Gastroesophageal sphincter (tissue), 3 donors: Measurements from ENCODE around the gene BGLAP.

Source experiments
- POLR2A ChIP-seq, 2 donors: fragments of 450-650 bp; IDR thresholded peaks; one replicate each; pipeline ENCODE4 v1.6.1; 2017; ENCODE audit warnings: antibody characterized with exemption in 2 of 2, mild to moderate bottlenecking in 2 of 2, moderate library complexity in 1 of 2
- TF ChIP-seq, protein P1 (sequence below), 4 experiments: fragments of 200-600 bp in 2 of 4; fragments of 450-650 bp in 2 of 4; sonication (generic) in 1 of 4; IDR thresholded peaks; one replicate each; pipeline ENCODE4 v1.5.1; 2017 to 2019; ENCODE audit warnings: antibody characterized with exemption in 4 of 4, mild to moderate bottlenecking in 2 of 4, moderate library complexity in 2 of 4

DNA sequence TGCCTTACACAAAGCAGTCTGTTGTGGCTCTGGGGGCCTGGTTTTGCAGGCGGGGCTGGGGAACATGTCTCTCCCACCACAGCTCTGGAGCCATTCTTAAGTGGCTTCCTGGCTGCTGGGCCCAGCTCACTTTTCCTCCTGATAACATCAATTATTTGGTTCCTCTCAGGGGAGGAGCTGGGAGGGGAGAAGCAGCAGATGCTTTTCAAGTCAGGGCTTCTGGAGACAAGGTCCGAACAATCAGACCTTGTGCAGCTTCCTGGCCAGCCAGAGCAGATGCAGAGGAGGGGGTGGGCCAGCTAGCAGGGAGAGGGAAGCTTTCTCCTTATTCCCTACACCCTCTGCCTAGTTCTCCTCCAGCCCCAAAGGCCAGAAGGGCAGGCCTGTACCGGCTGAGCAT is 9.5 kb downstream of the BGLAP start:
- TF ChIP-seq, protein P1, sequence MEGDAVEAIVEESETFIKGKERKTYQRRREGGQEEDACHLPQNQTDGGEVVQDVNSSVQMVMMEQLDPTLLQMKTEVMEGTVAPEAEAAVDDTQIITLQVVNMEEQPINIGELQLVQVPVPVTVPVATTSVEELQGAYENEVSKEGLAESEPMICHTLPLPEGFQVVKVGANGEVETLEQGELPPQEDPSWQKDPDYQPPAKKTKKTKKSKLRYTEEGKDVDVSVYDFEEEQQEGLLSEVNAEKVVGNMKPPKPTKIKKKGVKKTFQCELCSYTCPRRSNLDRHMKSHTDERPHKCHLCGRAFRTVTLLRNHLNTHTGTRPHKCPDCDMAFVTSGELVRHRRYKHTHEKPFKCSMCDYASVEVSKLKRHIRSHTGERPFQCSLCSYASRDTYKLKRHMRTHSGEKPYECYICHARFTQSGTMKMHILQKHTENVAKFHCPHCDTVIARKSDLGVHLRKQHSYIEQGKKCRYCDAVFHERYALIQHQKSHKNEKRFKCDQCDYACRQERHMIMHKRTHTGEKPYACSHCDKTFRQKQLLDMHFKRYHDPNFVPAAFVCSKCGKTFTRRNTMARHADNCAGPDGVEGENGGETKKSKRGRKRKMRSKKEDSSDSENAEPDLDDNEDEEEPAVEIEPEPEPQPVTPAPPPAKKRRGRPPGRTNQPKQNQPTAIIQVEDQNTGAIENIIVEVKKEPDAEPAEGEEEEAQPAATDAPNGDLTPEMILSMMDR (IDR thresholded peaks at IDR 0.05), result no peak
- TF ChIP-seq POLR2A (IDR thresholded peaks at IDR 0.05), result no peak
